K562 (cell line): ENCODE measurements around the gene GRB10. TPM values are rescaled to one million over a fixed set of nuclear protein-coding genes. Genes with fewer than 3 reads are reported as not detected.
A peak's percentile ranks its signal among the peaks of the same experiment; 100 is the strongest.

Source experiments
- BRF1 ChIP-seq: IDR thresholded peaks from 3 replicates; pipeline ENCODE4 v1.6.1; 2011; ENCODE audit warnings: borderline replicate concordance, mild to moderate bottlenecking; ENCODE audit not compliant: insufficient read length; ENCODE audit errors: extremely low read depth
- CREM ChIP-seq: IDR thresholded peaks from 2 replicates; pipeline ENCODE4 v1.6.1; 2014; ENCODE audit warnings: antibody characterized with exemption, low read depth
- EP300 ChIP-seq: IDR thresholded peaks from 2 replicates; pipeline ENCODE4 v1.6.1; 2012; ENCODE audit warnings: low read length, improper control_type of control experiment
- FOXP1 ChIP-seq: sonication (generic); formaldehyde crosslinking; IDR thresholded peaks from 2 replicates; pipeline ENCODE4 v1.8.0; 2022; ENCODE audit warnings: mild to moderate bottlenecking, missing genetic modification reagents
- HMG20B ChIP-seq: fragments of 250-450 bp; sonication (Bioruptor Pico); IDR thresholded peaks from 2 replicates; pipeline ENCODE4 v1.5.0; 2021; ENCODE audit warnings: mild to moderate bottlenecking
- JUN ChIP-seq, 2 experiments: sonication (generic) in 1 of 2; formaldehyde crosslinking in 1 of 2; IDR thresholded peaks; 2 replicates each; pipeline versions ENCODE4 v1.6.1 to v1.8.0; 2012 to 2022; ENCODE audit warnings: borderline replicate concordance in 2 of 2, mild to moderate bottlenecking in 2 of 2, improper control_type of control experiment in 1 of 2, low read depth in 1 of 2, low read length in 1 of 2, missing genetic modification reagents in 1 of 2
- LCOR ChIP-seq: sonication (generic); formaldehyde crosslinking; IDR thresholded peaks from 2 replicates; pipeline ENCODE4 v1.8.0; 2022; ENCODE audit warnings: mild to moderate bottlenecking, missing genetic modification reagents
- MCM7 ChIP-seq, 2 experiments: fragments of 450-650 bp; IDR thresholded peaks; 2 replicates each; pipeline ENCODE4 v1.6.1; 2016 to 2018
- NFIX ChIP-seq: fragments of 250-450 bp; sonication (Bioruptor Pico); IDR thresholded peaks from 2 replicates; pipeline ENCODE4 v1.4.0; 2020; ENCODE audit warnings: low read depth, mild to moderate bottlenecking, moderate library complexity
- RFX7 ChIP-seq: fragments of 250-450 bp; sonication (Bioruptor Pico); IDR thresholded peaks from 2 replicates; pipeline ENCODE4 v1.5.1; 2021; ENCODE audit warnings: mild to moderate bottlenecking
- SETDB1 ChIP-seq: IDR thresholded peaks from one replicate; pipeline ENCODE4 v1.6.1; 2012; ENCODE audit warnings: low read length, control low read depth, inconsistent platforms
- SIX5 ChIP-seq, 2 experiments: IDR thresholded peaks; 2 replicates each; pipeline ENCODE4 v1.6.1; 2011; ENCODE audit warnings: low read length in 2 of 2, borderline replicate concordance in 1 of 2, low read depth in 1 of 2, mild to moderate bottlenecking in 1 of 2, moderate library complexity in 1 of 2; ENCODE audit not compliant: insufficient read depth in 1 of 2
- TARDBP ChIP-seq: fragments of 450-650 bp; IDR thresholded peaks from 2 replicates; pipeline ENCODE4 v1.6.1; 2016
- ZC3H4 ChIP-seq: sonication (generic); formaldehyde crosslinking; IDR thresholded peaks from 2 replicates; pipeline ENCODE4 v1.9.0; 2021; ENCODE audit warnings: missing genetic modification reagents, borderline replicate concordance
- ZFP36 ChIP-seq: fragments of 150-350 bp; IDR thresholded peaks from 2 replicates; pipeline ENCODE4 v1.6.1; 2018; ENCODE audit warnings: low read length, low read depth; ENCODE audit not compliant: partially characterized antibody
- ZNF316 ChIP-seq: fragments of 450-650 bp; IDR thresholded peaks from 2 replicates; pipeline ENCODE4 v1.6.1; 2016
- polyA plus RNA-seq, 8 experiments: library from polyadenylated mRNA; depleted of rRNA in 4 of 8; stranded (reverse) in 5 of 8; unstranded in 3 of 8; fragments of >200 nt; fragmentation: Nextera tagmentation in 2 of 8; fragmentation: Illumina TruSeq in 1 of 8; extraction: Ambion mirVana in 2 of 8; extraction: Trizol in 1 of 8; gene quantifications; 2 replicates each; pipeline versions ENCODE4 v1.2.1 to v1.2.3, GENCODE V29; 2011 to 2014; ENCODE audit warnings: inconsistent platforms in 1 of 8, missing spikeins in 1 of 8
- total RNA-seq, 7 experiments: library from RNA; depleted of rRNA in 6 of 7; stranded (reverse); fragments of >200 nt in 6 of 7; fragmentation: Illumina TruSeq in 2 of 7; extraction: Trizol in 2 of 7; gene quantifications; 2 replicates each; pipeline versions ENCODE4 v1.2.1 to v1.2.3, GENCODE V29; 2011 to 2021; ENCODE audit warnings: low replicate concordance in 1 of 7
- TF ChIP-seq, protein P1 (sequence below): fragments of 450-650 bp; IDR thresholded peaks from 2 replicates; pipeline ENCODE4 v1.6.1; 2018; ENCODE audit not compliant: partially characterized antibody
- TF ChIP-seq, protein P2 (sequence below), 2 experiments: fragments of 450-650 bp; IDR thresholded peaks; 2 replicates each; pipeline ENCODE4 v1.6.1; 2016; ENCODE audit warnings: mild to moderate bottlenecking in 2 of 2, borderline replicate concordance in 1 of 2, low read depth in 1 of 2, moderate library complexity in 1 of 2

GRB10 gene
- total and polyA plus RNA-seq, 9 of the 15 experiments (the other 6 are each of a cell fraction or from before 2014, with no cell fraction given) = 8.9 to 88.5 (median 40.7) TPM

DNA sequence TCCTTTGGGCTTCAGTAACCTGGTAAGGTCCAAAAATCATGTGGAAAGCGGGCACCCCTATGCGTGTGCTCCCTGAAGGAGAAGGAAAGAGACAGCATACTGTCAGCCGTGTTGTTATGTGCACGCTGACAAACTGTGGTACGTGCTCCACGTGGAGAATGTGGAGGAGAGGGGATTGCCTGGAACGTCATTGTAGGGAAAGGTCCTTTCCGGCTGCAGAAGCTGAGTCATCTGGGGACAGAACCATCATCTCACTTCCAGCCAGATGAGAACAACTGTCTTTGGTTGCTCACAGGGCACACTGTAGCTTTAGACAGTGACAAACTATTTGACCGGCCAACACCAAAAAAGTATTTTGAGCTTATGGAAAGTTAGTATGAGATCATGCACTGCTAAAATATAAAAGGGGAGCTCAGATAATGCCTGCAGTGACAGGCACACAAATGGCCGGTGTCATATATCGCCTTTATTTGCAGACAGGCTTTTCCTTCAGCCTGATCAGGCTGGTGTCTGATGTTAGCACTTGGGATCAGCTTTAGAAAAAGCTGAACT is 38.8 kb upstream of the GRB10 start (continued):
- TF ChIP-seq, protein P1, sequence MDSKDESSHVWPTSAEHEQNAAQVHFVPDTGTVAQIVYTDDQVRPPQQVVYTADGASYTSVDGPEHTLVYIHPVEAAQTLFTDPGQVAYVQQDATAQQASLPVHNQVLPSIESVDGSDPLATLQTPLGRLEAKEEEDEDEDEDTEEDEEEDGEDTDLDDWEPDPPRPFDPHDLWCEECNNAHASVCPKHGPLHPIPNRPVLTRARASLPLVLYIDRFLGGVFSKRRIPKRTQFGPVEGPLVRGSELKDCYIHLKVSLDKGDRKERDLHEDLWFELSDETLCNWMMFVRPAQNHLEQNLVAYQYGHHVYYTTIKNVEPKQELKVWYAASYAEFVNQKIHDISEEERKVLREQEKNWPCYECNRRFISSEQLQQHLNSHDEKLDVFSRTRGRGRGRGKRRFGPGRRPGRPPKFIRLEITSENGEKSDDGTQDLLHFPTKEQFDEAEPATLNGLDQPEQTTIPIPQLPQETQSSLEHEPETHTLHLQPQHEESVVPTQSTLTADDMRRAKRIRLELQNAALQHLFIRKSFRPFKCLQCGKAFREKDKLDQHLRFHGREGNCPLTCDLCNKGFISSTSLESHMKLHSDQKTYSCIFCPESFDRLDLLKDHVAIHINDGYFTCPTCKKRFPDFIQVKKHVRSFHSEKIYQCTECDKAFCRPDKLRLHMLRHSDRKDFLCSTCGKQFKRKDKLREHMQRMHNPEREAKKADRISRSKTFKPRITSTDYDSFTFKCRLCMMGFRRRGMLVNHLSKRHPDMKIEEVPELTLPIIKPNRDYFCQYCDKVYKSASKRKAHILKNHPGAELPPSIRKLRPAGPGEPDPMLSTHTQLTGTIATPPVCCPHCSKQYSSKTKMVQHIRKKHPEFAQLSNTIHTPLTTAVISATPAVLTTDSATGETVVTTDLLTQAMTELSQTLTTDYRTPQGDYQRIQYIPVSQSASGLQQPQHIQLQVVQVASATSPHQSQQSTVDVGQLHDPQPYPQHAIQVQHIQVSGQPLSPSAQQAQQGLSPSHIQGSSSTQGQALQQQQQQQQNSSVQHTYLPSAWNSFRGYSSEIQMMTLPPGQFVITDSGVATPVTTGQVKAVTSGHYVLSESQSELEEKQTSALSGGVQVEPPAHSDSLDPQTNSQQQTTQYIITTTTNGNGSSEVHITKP = peak; percentile 62
- TF ChIP-seq BRF1 (no peak), CREM (peak; percentile 42; the same call in 1 of the 2 replicates), FOXP1 (CRISPR knock-in tag) (no peak), HMG20B (CRISPR knock-in tag) (no peak), ZC3H4 (CRISPR knock-in tag) (no peak), RFX7 (no peak), SETDB1 (no peak), JUN (IDR thresholded peaks at IDR 0.05; ENCODE audit: borderline replicate concordance, low read depth, low read length) (peak; percentile 63; the same call in 1 of the 2 replicates), JUN (CRISPR knock-in tag; IDR thresholded peaks at IDR 0.05; ENCODE audit: borderline replicate concordance) (no peak), NFIX (CRISPR knock-in tag) (no peak), MCM7 (IDR thresholded peaks at IDR 0.05) (no peak), ZFP36 (peak; percentile 11), ZNF316 (peak; percentile 46; the same call in 1 of the 2 replicates), EP300 (no peak), TARDBP (no peak), SIX5 (IDR thresholded peaks at IDR 0.05; ENCODE audit: borderline replicate concordance in 1 of 2, insufficient read depth in 1 of 2, low read depth in 1 of 2, low read length in 2 of 2) (no peak), LCOR (no peak)
- TF ChIP-seq, protein P2, sequence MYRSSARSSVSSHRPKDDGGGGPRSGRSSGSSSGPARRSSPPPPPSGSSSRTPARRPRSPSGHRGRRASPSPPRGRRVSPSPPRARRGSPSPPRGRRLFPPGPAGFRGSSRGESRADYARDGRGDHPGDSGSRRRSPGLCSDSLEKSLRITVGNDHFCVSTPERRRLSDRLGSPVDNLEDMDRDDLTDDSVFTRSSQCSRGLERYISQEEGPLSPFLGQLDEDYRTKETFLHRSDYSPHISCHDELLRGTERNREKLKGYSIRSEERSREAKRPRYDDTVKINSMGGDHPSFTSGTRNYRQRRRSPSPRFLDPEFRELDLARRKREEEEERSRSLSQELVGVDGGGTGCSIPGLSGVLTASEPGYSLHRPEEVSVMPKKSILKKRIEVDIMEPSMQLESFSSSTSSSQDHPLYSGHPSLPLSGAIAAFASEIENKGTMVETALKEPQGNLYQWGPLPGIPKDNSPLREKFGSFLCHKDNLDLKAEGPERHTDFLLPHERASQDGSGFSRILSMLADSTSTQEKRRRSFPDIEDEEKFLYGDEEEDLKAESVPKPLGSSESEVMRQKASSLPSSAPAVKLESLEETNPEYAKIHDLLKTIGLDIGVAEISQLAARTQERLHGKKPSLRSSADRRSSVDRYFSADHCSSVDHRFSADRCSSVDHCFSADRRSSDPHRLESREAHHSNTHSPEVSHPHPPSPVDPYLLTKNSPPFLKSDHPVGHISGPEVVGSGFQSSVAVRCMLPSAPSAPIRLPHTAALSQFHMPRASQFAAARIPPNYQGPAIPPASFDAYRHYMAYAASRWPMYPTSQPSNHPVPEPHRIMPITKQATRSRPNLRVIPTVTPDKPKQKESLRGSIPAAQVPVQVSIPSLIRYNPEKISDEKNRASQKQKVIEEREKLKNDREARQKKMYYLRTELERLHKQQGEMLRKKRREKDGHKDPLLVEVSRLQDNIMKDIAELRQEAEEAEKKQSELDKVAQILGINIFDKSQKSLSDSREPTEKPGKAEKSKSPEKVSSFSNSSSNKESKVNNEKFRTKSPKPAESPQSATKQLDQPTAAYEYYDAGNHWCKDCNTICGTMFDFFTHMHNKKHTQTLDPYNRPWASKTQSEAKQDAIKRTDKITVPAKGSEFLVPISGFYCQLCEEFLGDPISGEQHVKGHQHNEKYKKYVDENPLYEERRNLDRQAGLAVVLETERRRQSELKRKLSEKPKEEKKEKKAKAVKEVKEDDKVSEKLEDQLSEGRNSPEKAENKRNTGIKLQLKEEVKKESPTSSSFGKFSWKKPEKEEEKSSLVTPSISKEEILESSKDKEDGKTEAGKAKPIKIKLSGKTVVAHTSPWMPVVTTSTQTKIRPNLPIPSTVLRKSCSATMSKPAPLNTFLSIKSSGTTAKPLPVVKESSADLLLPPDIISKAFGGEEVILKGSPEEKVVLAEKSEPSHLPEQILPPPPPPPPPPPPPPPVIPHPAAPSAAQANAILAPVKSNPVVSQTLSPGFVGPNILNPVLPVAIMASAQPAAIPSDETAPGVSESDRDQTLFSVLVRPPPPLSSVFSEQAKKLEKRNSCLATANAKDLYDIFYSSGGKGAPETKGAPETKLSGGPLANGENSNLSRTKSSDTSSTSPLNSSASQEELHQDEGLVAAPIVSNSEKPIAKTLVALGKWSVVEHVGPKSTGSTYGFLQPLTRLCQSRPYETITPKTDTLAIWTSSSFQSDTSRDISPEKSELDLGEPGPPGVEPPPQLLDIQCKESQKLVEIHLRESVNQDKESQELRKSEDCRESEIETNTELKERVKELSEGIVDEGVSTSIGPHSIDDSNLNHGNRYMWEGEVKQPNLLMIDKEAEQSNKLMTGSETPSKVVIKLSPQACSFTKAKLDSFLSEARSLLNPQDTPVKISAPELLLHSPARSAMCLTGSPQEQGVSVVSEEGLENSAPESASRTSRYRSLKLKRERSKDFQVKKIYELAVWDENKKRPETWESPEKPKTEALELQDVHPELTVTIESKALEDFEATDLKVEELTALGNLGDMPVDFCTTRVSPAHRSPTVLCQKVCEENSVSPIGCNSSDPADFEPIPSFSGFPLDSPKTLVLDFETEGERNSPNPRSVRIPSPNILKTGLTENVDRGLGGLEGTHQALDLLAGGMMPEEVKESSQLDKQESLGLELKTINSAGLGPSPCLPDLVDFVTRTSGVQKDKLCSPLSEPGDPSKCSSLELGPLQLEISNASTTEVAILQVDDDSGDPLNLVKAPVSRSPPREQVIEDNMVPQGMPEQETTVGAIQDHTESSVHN (IDR thresholded peaks at IDR 0.05; ENCODE audit: borderline replicate concordance in 1 of 2, low read depth in 1 of 2) = no peak
